HCT116 (cell line): Measurements from ENCODE around the gene SF3A2. TPM values are rescaled to one million over a fixed set of nuclear protein-coding genes. Genes with fewer than 3 reads are reported as not detected.

Source experiments
- ATAC-seq: fragments of 200-7000 bp; cut with Tn5 transposase; 2 replicates; pipeline ENCODE4 v1.9.1; 2020; ENCODE audit warnings: mild to moderate bottlenecking, moderate library complexity
- BruUV-seq: library from RNA; stranded (reverse); fragments of 400-500 nt; replicated peaks from 2 replicates; lab custom pipeline; 2021; lab: Mats Ljungman, UMichigan
- CTCF ChIA-PET: fragments of 300-600 bp; sonication (Branson Sonifier 250); formaldehyde crosslinking; loops from one replicate; lab custom pipeline; 2021; ENCODE audit warnings: antibody characterized with exemption; lab: Charles Lee
- POLR2A ChIA-PET: fragments of 300-600, 350-600 bp; sonication (Branson Sonifier 250); formaldehyde crosslinking; loops from one replicate; lab custom pipeline; 2021; ENCODE audit warnings: antibody characterized with exemption; lab: Charles Lee
- RAD21 ChIA-PET, 2 experiments: fragments of 300-600 bp; sonication (Branson Sonifier 250); formaldehyde crosslinking; loops; one replicate each; lab custom pipeline; 2023; ENCODE audit warnings: low total read pairs in 2 of 2; ENCODE audit not compliant: uncharacterized antibody in 2 of 2, unreplicated experiment in 2 of 2, low non-redundant PET in 1 of 2; lab: Charles Lee
- DNase-seq: peaks from one replicate; pipeline ENCODE4 v3.0.0-alpha.2; 2010; ENCODE audit warnings: low read depth, low spot score
- H2AFZ ChIP-seq: fragments of 200-600 bp; shearing (Covaris generic), sonication (generic); 2 replicates; pipeline ENCODE4 v1.6.1; 2017; ENCODE audit warnings: low read depth, mixed run types, mixed read lengths, antibody characterized with exemption, low read length; ENCODE audit not compliant: poor library complexity, severe bottlenecking
- H3K27ac ChIP-seq: 2 replicates; pipeline ENCODE4 v1.5.1; 2012; ENCODE audit warnings: low read depth, low read length
- H3K27me3 ChIP-seq: fragments of 200-600 bp; sonication (generic); 2 replicates; pipeline ENCODE4 v1.6.1; 2016; ENCODE audit warnings: mixed run types, low read length, mixed read lengths; ENCODE audit not compliant: insufficient read depth
- H3K36me3 ChIP-seq, 2 experiments: fragments of 200-500 bp in 1 of 2; fragments of 200-600 bp in 1 of 2; sonication (Bioruptor generic) in 1 of 2; sonication (generic) in 1 of 2; 2 replicates each; pipeline versions ENCODE4 v1.5.1 to v1.6.1; 2014 to 2016; ENCODE audit warnings: low read length in 2 of 2, inconsistent platforms in 1 of 2, mixed read lengths in 1 of 2, mixed run types in 1 of 2; ENCODE audit not compliant: insufficient read depth in 2 of 2, control insufficient read depth in 1 of 2
- H3K4me1 ChIP-seq, 2 experiments: fragments of 200-600 bp in 1 of 2; sonication (generic) in 1 of 2; 2 replicates each; pipeline versions ENCODE4 v1.5.1 to v1.6.1; 2012 to 2017; ENCODE audit warnings: low read length in 2 of 2, inconsistent platforms in 1 of 2, mild to moderate bottlenecking in 1 of 2, mixed read lengths in 1 of 2, mixed run types in 1 of 2, moderate library complexity in 1 of 2; ENCODE audit not compliant: insufficient read depth in 2 of 2, control insufficient read depth in 1 of 2
- H3K4me2 ChIP-seq: fragments of 200-600 bp; sonication (generic); 2 replicates; pipeline ENCODE4 v1.6.1; 2017; ENCODE audit warnings: mixed run types, low read length, mixed read lengths
- H3K4me3 ChIP-seq, 2 experiments: fragments of 200-600 bp in 1 of 2; sonication (generic) in 1 of 2; replicated peaks in 1 of 2; 2 replicates each; pipeline ENCODE4 v1.5.1; 2011 to 2016; ENCODE audit warnings: low read length in 2 of 2, control low read depth in 1 of 2, low read depth in 1 of 2, mild to moderate bottlenecking in 1 of 2, mixed read lengths in 1 of 2, mixed run types in 1 of 2
- H3K79me2 ChIP-seq: fragments of 200-600 bp; sonication (generic); 2 replicates; pipeline ENCODE4 v1.6.1; 2017; ENCODE audit warnings: mild to moderate bottlenecking, mixed run types, low read length, moderate library complexity, mixed read lengths; ENCODE audit not compliant: insufficient read depth
- H3K9ac ChIP-seq: fragments of 200-600 bp; sonication (generic); 2 replicates; pipeline ENCODE4 v1.6.1; 2016; ENCODE audit warnings: low read length, mixed read lengths
- H3K9me2 ChIP-seq: fragments of 200-600 bp; sonication (generic), shearing (Covaris generic); 2 replicates; pipeline ENCODE4 v1.6.1; 2017; ENCODE audit warnings: mixed run types, mild to moderate bottlenecking, moderate library complexity; ENCODE audit not compliant: insufficient read depth
- H3K9me3 ChIP-seq, 2 experiments: fragments of 200-500 bp in 1 of 2; fragments of 200-600 bp in 1 of 2; sonication (Bioruptor generic) in 1 of 2; sonication (generic) in 1 of 2; 2 replicates each; pipeline ENCODE4 v1.6.1; 2014 to 2017; ENCODE audit warnings: low read length in 2 of 2, mixed read lengths in 2 of 2, inconsistent platforms in 1 of 2, low read depth in 1 of 2, mild to moderate bottlenecking in 1 of 2, mixed run types in 1 of 2, moderate library complexity in 1 of 2; ENCODE audit not compliant: control insufficient read depth in 1 of 2, insufficient read depth in 1 of 2
- H4K20me1 ChIP-seq: fragments of 200-600 bp; sonication (generic), shearing (Covaris generic); 2 replicates; pipeline ENCODE4 v1.6.1; 2017; ENCODE audit warnings: mixed run types, mild to moderate bottlenecking, moderate library complexity; ENCODE audit not compliant: insufficient read depth
- CBX3 ChIP-seq: IDR thresholded peaks from 2 replicates; pipeline ENCODE4 v1.6.1; 2012; ENCODE audit warnings: low read depth
- ELF1 ChIP-seq: IDR thresholded peaks from 2 replicates; pipeline ENCODE4 v1.6.1; 2012; ENCODE audit warnings: low read depth, borderline replicate concordance
- FOSL1 ChIP-seq: IDR thresholded peaks from 2 replicates; pipeline ENCODE4 v1.6.1; 2012; ENCODE audit warnings: low read depth
- JUND ChIP-seq: IDR thresholded peaks from 2 replicates; pipeline ENCODE4 v1.6.1; 2012
- REST ChIP-seq: IDR thresholded peaks from 2 replicates; pipeline ENCODE4 v1.6.1; 2012; ENCODE audit warnings: low read depth
- SRF ChIP-seq: IDR thresholded peaks from 2 replicates; pipeline ENCODE4 v1.6.1; 2012; ENCODE audit warnings: low read depth
- ZBTB33 ChIP-seq: IDR thresholded peaks from 2 replicates; pipeline ENCODE4 v1.6.1; 2011; ENCODE audit warnings: mild to moderate bottlenecking, low read length, moderate library complexity; ENCODE audit not compliant: insufficient replicate concordance; ENCODE audit errors: extremely low read depth
- intact Hi-C: fragments of 100-400 bp; cut with micrococcal nuclease; formaldehyde crosslinking; loops from 2 replicates; pipeline ENCODE4 v1.10.0; 2022
- total RNA-seq: library from RNA; stranded (reverse); gene quantifications from one replicate; pipeline ENCODE4 v1.2.1, GENCODE V29; 2021; ENCODE audit not compliant: unreplicated experiment

The SF3A2 gene
- total RNA-seq, 1 experiment from 2014 or later = 166 TPM

GRCh38 chr19:2209408-2209807 is 27.2 kb upstream of the SF3A2 start:
- no peak overlapping the region for H3K4me3 ChIP-seq
- ATAC-seq = no peak
- no peak overlapping the region for H3K27ac ChIP-seq
- no peaks in the 10 kb centered on the region for H3K9me3 ChIP-seq
- no peaks in the 10 kb centered on the region for H3K4me1 ChIP-seq
- ChIA-PET CTCF (no interaction called here), POLR2A (no interaction called here), RAD21 (no interaction called here)
- no peaks in the 10 kb centered on the region for H3K27me3 ChIP-seq
- intact Hi-C loops = no loop called here
- no peak for DNase-seq
- no peak for TF ChIP-seq CBX3
- TF ChIP-seq ELF1 = no peak
- TF ChIP-seq ZBTB33 = no peak
- TF ChIP-seq REST = no peak
- TF ChIP-seq FOSL1 = no peak
- TF ChIP-seq JUND = no peak
- TF ChIP-seq SRF = no peak
- peaks cover 10% of the 10 kb centered on the region; the same call in 1 of the 2 replicates for H3K79me2 ChIP-seq
- no peak overlapping the region for H2AFZ ChIP-seq
- H4K20me1 ChIP-seq = no peaks in the 10 kb centered on the region
- no peak overlapping the region for H3K9ac ChIP-seq
- no TSS peak for BruUV-seq
- H3K4me2 ChIP-seq = no peak overlapping the region
- H3K36me3 ChIP-seq = peaks cover 21 to 63% of the 10 kb centered on the region in 2 experiments; a peak in 3 of 4 replicates
- H3K9me2 ChIP-seq = no peaks in the 10 kb centered on the region
